GM12873 (cell line): ENCODE data around the gene TMEM97.

Source experiments
- TF ChIP-seq, protein P1 (sequence below): IDR thresholded peaks from 2 replicates; pipeline ENCODE4 v1.5.1; 2012; ENCODE audit warnings: low read depth, mild to moderate bottlenecking, moderate library complexity, low read length, control low read depth; ENCODE audit not compliant: insufficient read depth; ENCODE audit errors: missing control alignments

TMEM97 gene

GRCh38 chr17:28295677-28296578 is 23.1 kb upstream of the TMEM97 start:
- TF ChIP-seq, protein P1, sequence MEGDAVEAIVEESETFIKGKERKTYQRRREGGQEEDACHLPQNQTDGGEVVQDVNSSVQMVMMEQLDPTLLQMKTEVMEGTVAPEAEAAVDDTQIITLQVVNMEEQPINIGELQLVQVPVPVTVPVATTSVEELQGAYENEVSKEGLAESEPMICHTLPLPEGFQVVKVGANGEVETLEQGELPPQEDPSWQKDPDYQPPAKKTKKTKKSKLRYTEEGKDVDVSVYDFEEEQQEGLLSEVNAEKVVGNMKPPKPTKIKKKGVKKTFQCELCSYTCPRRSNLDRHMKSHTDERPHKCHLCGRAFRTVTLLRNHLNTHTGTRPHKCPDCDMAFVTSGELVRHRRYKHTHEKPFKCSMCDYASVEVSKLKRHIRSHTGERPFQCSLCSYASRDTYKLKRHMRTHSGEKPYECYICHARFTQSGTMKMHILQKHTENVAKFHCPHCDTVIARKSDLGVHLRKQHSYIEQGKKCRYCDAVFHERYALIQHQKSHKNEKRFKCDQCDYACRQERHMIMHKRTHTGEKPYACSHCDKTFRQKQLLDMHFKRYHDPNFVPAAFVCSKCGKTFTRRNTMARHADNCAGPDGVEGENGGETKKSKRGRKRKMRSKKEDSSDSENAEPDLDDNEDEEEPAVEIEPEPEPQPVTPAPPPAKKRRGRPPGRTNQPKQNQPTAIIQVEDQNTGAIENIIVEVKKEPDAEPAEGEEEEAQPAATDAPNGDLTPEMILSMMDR = no peak

- TF ChIP-seq, protein P1 = no peak
Measured at GRCh38 chr17:28298449-28298848, 20.6 kb upstream of the TMEM97 start.

GRCh38 chr17:28306954-28307401 is 12.0 kb upstream of the TMEM97 start:
- TF ChIP-seq, protein P1 = no peak

- TF ChIP-seq, protein P1 = no peak
Measured at GRCh38 chr17:28313841-28314240, 5.2 kb upstream of the TMEM97 start.

DNA sequence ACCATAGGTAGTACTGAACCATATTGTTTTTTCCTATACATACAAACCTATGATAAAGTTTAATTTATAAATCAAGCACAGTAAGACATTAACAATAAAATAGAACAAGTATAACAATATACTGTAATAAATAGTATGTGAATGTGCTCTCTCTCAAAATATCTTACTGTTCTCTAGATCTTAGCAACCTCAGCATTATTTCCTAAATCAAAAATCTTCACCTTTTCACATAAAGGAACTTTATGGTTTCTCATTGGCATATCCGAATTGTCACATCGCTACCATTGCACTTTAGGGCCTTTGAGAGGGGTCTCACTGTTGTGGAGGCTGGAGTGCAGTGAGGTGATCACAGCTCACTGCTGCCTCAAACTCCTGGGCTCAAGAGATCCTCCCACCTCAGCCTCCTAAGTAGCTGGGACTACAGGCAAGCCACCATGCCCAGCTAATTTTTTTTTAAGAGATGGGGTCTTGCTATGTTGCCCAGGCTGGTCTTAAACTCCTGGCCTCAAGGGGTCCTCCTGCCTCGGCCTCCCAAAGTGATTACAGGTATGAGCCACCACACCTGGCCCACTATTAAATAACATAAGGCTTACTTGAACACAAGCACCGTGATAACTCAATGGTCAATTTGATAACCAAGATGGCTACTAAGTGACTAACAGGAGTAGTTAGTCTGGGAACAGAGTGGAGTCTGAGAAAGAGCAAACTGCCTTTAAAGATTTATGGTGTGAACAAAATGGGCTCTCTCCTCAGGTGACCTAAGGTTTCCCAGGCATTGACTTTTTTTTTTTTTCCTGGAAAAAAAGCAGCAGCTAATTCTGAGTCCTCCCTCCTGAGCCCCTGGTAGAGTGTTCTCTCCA is 2.9 kb upstream of the TMEM97 start:
- TF ChIP-seq, protein P1 = no peak

- TF ChIP-seq, protein P1 = no peak
Measured at GRCh38 chr17:28317099-28317965, 1.7 kb upstream of the TMEM97 start.
